ENCODE data around the gene STK25. TPM values are rescaled to one million over a fixed set of nuclear protein-coding genes. Genes with fewer than 3 reads are reported as not detected.

Gene STK25
- total RNA-seq (100 to 1,000 TPM; 127 to 217 (median 167) TPM), polyA plus RNA-seq (100 to 1,000 TPM; 133 to 254 (median 213) TPM)
- long read RNA-seq, donor 1, full-length matches to known transcripts = 27 of 27 reads
- long read RNA-seq, donor 1, partial matches to known transcripts = 0 of 27 reads
- long read RNA-seq, donor 1, other reads (novel, unspliced or antisense) = 0 of 27 reads
- long read RNA-seq, donor 2, full-length matches to known transcripts = 27 of 27 reads
- long read RNA-seq, donor 2, partial matches to known transcripts = 0 of 27 reads
- long read RNA-seq, donor 2, other reads (novel, unspliced or antisense) = 0 of 27 reads

DNA sequence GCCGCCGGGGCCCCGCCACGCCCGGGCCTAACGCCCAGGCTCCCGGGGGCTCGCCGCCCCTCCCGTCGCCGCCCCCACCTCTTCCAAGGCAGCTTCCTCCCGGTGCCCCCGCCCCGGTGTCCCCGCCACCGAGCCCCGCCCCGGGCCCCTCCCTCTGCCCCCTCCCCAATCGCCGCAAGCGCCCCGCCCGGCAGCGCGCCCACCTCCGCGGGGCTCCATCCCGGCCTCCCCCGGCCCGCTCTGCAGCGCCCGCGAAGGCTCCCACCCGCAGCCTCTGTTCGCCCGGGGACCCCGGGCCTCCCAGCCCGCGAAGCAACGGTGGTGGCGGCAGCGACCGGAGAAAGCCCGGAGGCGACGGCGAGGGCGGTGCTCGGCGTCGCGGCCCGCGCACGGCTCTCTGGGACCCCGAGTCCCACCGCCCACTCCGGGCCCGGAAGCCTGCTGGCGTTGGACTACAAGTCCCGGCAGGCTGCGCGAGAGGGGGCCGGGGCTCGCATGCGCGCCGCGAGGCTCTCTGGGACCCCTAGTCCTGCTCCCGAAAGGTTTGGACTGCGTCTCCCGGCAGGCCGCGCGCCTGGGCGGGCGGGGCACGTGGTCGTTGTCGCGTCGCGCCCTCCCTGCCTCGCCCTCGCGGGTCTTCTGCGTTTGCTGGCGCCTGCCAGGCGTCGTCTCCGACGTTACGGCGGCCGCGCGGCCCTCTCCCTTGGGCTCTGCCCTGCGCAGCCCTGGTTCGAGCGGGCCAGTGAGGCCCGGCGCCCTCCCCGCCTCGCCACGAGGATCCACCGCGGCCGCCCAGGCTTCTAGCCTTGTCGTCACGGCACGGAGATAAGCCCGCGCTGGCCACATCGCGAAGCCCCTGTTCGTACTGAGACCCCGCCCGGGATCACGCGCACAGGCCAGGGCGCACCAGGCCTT, at the start of gene STK25:
Gene STK25, minus strand, starts transcription at position 345 of the 915 bp plus-strand sequence. CDS start 549 bp downstream, outside the sequence.
- DNase-seq = peak; percentile 99
- peaks cover 25 to 58% (median 45%) of the 10 kb centered on the region in 6 donors for H3K4me1 ChIP-seq
- peak within 1 kb of the TSS; percentile 78 to 92 (median 89) for H3K27ac ChIP-seq
- peaks cover 0 to 13% (median 0%) of the 10 kb centered on the region in 6 donors for H3K36me3 ChIP-seq
- TF ChIP-seq POLR2AphosphoS5 (IDR thresholded peaks at IDR 0.05) (peak; percentile 90 to 93 (median 93)), POLR2A (IDR thresholded peaks at IDR 0.05) (peak in 2 of 3 donors; percentile 28 to 55)
- TF ChIP-seq, protein P1, sequence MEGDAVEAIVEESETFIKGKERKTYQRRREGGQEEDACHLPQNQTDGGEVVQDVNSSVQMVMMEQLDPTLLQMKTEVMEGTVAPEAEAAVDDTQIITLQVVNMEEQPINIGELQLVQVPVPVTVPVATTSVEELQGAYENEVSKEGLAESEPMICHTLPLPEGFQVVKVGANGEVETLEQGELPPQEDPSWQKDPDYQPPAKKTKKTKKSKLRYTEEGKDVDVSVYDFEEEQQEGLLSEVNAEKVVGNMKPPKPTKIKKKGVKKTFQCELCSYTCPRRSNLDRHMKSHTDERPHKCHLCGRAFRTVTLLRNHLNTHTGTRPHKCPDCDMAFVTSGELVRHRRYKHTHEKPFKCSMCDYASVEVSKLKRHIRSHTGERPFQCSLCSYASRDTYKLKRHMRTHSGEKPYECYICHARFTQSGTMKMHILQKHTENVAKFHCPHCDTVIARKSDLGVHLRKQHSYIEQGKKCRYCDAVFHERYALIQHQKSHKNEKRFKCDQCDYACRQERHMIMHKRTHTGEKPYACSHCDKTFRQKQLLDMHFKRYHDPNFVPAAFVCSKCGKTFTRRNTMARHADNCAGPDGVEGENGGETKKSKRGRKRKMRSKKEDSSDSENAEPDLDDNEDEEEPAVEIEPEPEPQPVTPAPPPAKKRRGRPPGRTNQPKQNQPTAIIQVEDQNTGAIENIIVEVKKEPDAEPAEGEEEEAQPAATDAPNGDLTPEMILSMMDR (IDR thresholded peaks at IDR 0.05 in 8 of 11, conservative IDR thresholded peaks at IDR 0.05 in 3 of 11) = peak in 2 of 11 experiments; percentile 14 to 21
- intact Hi-C loops (cut with DNase I; ENCODE audit: low total_unique reads) = no loop called here
- H3K27me3 ChIP-seq (replicated peaks in 1 of 7) = peaks cover 0 to 8% (median 0%) of the 10 kb centered on the region in 7 donors
- H3K4me3 ChIP-seq = peak within 1 kb of the TSS; percentile 80 to 97 (median 86)
- 0 to 1% (median 0%) methylated on average over 7 to 122 of the region's 122 CpGs for WGBS, 5 donors
- H3K9me3 ChIP-seq = no peaks in the 10 kb centered on the region

DNA sequence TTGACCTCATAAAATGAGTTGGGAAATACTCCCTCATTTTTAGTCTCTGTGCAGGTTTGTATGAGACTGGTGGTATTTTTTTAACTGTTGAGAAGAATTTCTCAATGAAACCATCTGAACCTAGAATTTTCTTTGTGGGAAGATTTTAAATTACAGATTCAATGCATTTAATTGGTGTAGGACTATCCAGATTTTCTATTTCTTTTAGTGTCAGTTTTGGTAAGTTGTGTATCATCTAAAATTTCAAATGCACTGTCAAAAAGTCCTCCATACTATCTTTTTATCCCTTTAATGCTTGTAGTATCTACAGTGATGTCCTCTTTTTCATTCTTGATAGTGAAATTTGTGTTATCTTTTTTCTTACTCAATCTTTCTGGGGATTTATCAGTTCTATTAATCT, 48.4 kb upstream of the STK25 start:
- Histone ChIP-seq H3K4me1 (peaks cover 0 to 47% (median 27%) of the 10 kb centered on the region in 6 donors), H3K27me3 (replicated peaks in 1 of 7) (peaks cover 0 to 90% (median 32%) of the 10 kb centered on the region in 7 donors), H3K27ac (no peak overlapping the region), H3K4me3 (no peak overlapping the region), H3K9me3 (peaks cover 0 to 25% (median 17%) of the 10 kb centered on the region in 8 donors), H3K36me3 (no peaks in the 10 kb centered on the region)
- TF ChIP-seq, protein P1 (IDR thresholded peaks at IDR 0.05 in 8 of 11, conservative IDR thresholded peaks at IDR 0.05 in 3 of 11) = no peak
- no peak for TF ChIP-seq POLR2AphosphoS5 (IDR thresholded peaks at IDR 0.05)
- no peak for TF ChIP-seq POLR2A (IDR thresholded peaks at IDR 0.05)
- intact Hi-C loops (cut with DNase I; ENCODE audit: low total_unique reads) = no loop called here
- no peak for DNase-seq

DNA sequence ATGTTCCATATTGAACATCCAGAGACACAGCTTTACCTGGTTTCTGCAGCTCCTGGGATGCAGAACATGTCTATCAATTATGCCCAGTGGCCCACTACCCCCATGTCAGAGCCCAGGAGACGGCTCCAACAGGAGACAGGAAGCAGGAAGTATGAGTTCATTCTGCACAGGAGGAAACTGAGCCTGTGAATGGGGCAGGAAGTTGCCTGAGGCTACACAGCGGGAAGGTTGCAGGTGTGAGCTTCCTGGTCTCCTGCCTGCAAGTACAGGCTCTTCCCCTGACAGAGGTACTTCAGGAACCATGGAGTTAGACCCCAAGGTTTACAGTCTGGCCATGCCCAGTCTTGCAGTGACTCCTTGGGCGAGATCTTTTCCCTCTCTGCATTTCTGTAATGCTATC, 47.3 kb upstream of the STK25 start:
- Histone ChIP-seq H3K4me3 (no peak overlapping the region), H3K27me3 (replicated peaks in 1 of 7) (peaks cover 0 to 93% (median 34%) of the 10 kb centered on the region in 7 donors), H3K4me1 (peaks cover 0 to 47% (median 24%) of the 10 kb centered on the region in 6 donors), H3K27ac (no peak overlapping the region), H3K9me3 (peaks cover 0 to 25% (median 17%) of the 10 kb centered on the region in 8 donors), H3K36me3 (no peaks in the 10 kb centered on the region)
- TF ChIP-seq, protein P1 (IDR thresholded peaks at IDR 0.05 in 8 of 11, conservative IDR thresholded peaks at IDR 0.05 in 3 of 11) = no peak
- TF ChIP-seq POLR2AphosphoS5 (IDR thresholded peaks at IDR 0.05) = no peak
- no peak for TF ChIP-seq POLR2A (IDR thresholded peaks at IDR 0.05)
- 17 to 36% (median 30%) methylated on average over 2 to 3 of the region's 3 CpGs for WGBS, 5 donors
- DNase-seq = no peak
- intact Hi-C loops (cut with DNase I; ENCODE audit: low total_unique reads) = no loop called here
